ENCODE data around the gene CANT1. TPM values are rescaled to one million over a fixed set of nuclear protein-coding genes. Genes with fewer than 3 reads are reported as not detected.
A peak's percentile ranks its signal among the peaks of the same experiment; 100 is the strongest.

Gene CANT1
- total and polyA plus RNA-seq, 2 of the 13 experiments (the other 11 are each of a cell fraction or from before 2014, with no cell fraction given), result 34.1 to 42.1 TPM

DNA sequence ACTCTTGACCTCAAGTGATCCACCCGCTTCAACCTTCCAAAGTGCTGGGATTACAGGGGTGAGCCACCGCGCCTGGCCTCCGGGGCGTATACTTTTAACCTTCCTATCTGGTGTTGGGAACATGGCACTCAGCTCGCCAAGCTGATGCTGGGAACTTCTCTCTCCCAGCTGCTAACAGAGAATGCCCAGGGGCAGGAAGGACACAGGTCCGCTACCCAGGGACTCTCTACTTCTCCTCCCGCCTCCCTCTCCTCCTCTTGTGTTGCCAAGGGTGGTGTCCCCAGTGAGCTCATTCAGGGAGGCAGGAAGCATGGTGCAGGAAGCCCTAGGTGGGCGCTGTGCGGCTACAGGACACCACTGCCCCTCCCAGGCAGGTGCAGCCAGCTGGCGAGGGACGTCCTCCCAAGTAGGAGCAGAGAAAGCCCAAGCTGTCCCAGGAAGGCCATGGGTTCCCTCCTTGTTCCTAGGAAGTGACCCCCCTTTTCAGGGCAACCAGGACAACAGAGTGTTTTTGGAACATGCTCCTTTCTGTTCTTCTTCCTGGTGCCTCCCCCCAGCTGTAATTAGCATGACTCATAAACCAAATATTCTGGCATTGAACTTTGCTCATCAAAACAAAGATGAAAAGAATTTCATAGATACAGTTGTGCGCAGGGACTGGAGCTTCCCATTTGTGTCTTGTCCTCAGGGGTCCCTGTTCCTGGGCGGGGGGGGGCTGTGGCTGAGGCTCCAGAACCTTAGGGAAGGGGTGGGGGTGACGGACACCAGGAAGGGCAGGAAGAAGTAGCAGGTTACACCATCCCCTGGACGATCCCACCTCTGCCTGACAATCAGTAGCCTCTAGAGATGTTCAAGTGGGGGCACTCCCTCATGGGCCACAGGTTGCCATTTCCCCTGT, 17.1 kb upstream of the CANT1 start (continued):
- TF ChIP-seq, protein P1, sequence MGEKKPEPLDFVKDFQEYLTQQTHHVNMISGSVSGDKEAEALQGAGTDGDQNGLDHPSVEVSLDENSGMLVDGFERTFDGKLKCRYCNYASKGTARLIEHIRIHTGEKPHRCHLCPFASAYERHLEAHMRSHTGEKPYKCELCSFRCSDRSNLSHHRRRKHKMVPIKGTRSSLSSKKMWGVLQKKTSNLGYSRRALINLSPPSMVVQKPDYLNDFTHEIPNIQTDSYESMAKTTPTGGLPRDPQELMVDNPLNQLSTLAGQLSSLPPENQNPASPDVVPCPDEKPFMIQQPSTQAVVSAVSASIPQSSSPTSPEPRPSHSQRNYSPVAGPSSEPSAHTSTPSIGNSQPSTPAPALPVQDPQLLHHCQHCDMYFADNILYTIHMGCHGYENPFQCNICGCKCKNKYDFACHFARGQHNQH (CRISPR knock-in tag; IDR thresholded peaks at IDR 0.05), result peak; percentile 26; the same call in 1 of the 2 replicates
- TF ChIP-seq SIN3B (IDR thresholded peaks at IDR 0.05; ENCODE audit: low read length) (no peak), NKX3-1 (CRISPR knock-in tag; IDR thresholded peaks at IDR 0.05) (peak; percentile 13; the same call in 1 of the 2 replicates), ELF1 (CRISPR knock-in tag; IDR thresholded peaks at IDR 0.05) (peak; percentile 87), ZFP41 (CRISPR knock-in tag; IDR thresholded peaks at IDR 0.05; ENCODE audit: borderline replicate concordance) (no peak), PHF20 (CRISPR knock-in tag; IDR thresholded peaks at IDR 0.05) (peak; percentile 24; the same call in 1 of the 2 replicates), ZNF615 (CRISPR knock-in tag; IDR thresholded peaks at IDR 0.05; ENCODE audit: borderline replicate concordance) (no peak), IKZF4 (CRISPR knock-in tag; IDR thresholded peaks at IDR 0.05; ENCODE audit: borderline replicate concordance, low read depth, not compliant biosample characterization) (no peak), ZNF749 (CRISPR knock-in tag; IDR thresholded peaks at IDR 0.05; ENCODE audit: borderline replicate concordance) (0 out of 2 replicates have a peak, but pooled peaks have one; percentile 60), RELA (CRISPR knock-in tag; IDR thresholded peaks at IDR 0.05) (no peak), ZSCAN29 (CRISPR knock-in tag; conservative IDR thresholded peaks at IDR 0.05) (peak; percentile 84; the same call in 1 of the 2 replicates), ZMAT3 (CRISPR knock-in tag; conservative IDR thresholded peaks at IDR 0.05) (peak; percentile 66; the same call in 1 of the 2 replicates), BRD4 (CRISPR knock-in tag; IDR thresholded peaks at IDR 0.05) (peak; percentile 86; the same call in 1 of the 2 replicates), EED (CRISPR knock-in tag; IDR thresholded peaks at IDR 0.05) (no peak), ZNF20 (CRISPR knock-in tag; IDR thresholded peaks at IDR 0.05) (no peak), HCFC1 (IDR thresholded peaks at IDR 0.05; ENCODE audit: low read depth, low read length) (no peak; the same call in 1 of the 2 replicates), JUNB (CRISPR knock-in tag; IDR thresholded peaks at IDR 0.05; ENCODE audit: borderline replicate concordance) (peak; percentile 98), THYN1 (CRISPR knock-in tag; IDR thresholded peaks at IDR 0.05; ENCODE audit: borderline replicate concordance, low read depth) (no peak), CREM (IDR thresholded peaks at IDR 0.05) (peak; percentile 74), CREM (CRISPR knock-in tag; IDR thresholded peaks at IDR 0.05) (no peak), SMARCE1 (IDR thresholded peaks at IDR 0.05; ENCODE audit: borderline replicate concordance) (0 out of 2 replicates have a peak, but pooled peaks have one; percentile 31), ARID2 (CRISPR knock-in tag; IDR thresholded peaks at IDR 0.05; ENCODE audit: borderline replicate concordance) (no peak), FOXO1 (CRISPR knock-in tag; IDR thresholded peaks at IDR 0.05) (peak; percentile 89), ZNF160 (CRISPR knock-in tag; IDR thresholded peaks at IDR 0.05) (no peak), HNRNPLL (IDR thresholded peaks at IDR 0.05; ENCODE audit: low read depth, low read length, poor library complexity, severe bottlenecking) (no peak)
- TF ChIP-seq, protein P2, sequence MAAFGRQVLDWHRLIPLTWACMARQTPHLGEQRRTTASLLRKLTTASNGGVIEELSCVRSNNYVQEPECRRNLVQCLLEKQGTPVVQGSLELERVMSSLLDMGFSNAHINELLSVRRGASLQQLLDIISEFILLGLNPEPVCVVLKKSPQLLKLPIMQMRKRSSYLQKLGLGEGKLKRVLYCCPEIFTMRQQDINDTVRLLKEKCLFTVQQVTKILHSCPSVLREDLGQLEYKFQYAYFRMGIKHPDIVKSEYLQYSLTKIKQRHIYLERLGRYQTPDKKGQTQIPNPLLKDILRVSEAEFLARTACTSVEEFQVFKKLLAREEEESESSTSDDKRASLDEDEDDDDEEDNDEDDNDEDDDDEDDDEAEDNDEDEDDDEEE (CRISPR knock-in tag; IDR thresholded peaks at IDR 0.05), result peak; percentile 94
- TF ChIP-seq, protein P3, sequence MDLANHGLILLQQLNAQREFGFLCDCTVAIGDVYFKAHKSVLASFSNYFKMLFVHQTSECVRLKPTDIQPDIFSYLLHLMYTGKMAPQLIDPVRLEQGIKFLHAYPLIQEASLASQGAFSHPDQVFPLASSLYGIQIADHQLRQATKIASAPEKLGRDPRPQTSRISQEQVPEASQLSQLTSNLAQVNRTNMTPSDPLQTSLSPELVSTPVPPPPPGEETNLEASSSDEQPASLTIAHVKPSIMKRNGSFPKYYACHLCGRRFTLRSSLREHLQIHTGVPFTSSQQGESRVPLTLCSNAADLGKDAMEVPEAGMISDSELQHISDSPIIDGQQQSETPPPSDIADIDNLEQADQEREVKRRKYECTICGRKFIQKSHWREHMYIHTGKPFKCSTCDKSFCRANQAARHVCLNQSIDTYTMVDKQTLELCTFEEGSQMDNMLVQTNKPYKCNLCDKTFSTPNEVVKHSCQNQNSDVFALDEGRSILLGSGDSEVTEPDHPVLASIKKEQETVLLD (CRISPR knock-in tag; IDR thresholded peaks at IDR 0.05; ENCODE audit: low read depth), result no peak
